ENCODE results near the gene MGMT.
"Not testable (repeated sequence)": the region's sequence is repeated elsewhere in the genome, so short reads cannot be mapped to it uniquely, and the experiment has no call there.

- TF ChIP-seq POLR2A (IDR thresholded peaks at IDR 0.05; ENCODE audit: low read depth, low read length); CTCF (conservative IDR thresholded peaks at IDR 0.05; ENCODE audit: low read depth, low read length); RFX5 (IDR thresholded peaks at IDR 0.05; ENCODE audit: low read depth, low read length); RAD21 (IDR thresholded peaks at IDR 0.05; ENCODE audit: low read length); FOS (IDR thresholded peaks at IDR 0.05; ENCODE audit: low read depth, low read length); NFE2L2 (IDR thresholded peaks at IDR 0.05; ENCODE audit: low read depth, low read length); MXI1 (IDR thresholded peaks at IDR 0.05; ENCODE audit: borderline replicate concordance, low read depth, low read length); BHLHE40 (IDR thresholded peaks at IDR 0.05; ENCODE audit: low read depth, low read length); CHD1 (IDR thresholded peaks at IDR 0.05; ENCODE audit: low read depth, low read length); SMC3 (IDR thresholded peaks at IDR 0.05; ENCODE audit: low read depth, low read length); MAFK (IDR thresholded peaks at IDR 0.05; ENCODE audit: low read depth, low read length); USF2 (IDR thresholded peaks at IDR 0.05; ENCODE audit: low read depth, low read length): not testable (repeated sequence)
Observed at GRCh38 chr10:129435724-129436123, 31.3 kb upstream of the MGMT start.

Data from IMR-90 (cell line).